Measurements from ENCODE around the gene RPIA.

DNA sequence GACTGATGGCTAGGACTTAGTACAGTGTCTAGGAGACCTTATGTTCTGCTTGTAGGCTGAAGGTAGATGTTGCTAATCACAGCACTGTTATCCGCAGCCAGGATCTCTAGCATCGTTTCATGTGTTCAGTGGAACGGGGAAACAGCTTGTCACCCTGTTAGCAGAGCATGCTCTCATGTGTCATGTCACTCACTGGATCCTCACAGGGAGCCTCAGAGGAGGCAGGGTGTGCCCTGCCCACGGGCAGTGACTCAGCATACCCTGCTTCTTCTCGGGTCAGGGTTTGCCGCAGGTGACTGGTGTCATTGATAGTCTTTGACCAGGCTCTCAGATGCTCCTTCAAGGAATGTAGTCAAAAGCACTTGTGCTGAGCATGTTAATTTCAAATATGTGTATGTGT, 44.4 kb downstream of the RPIA start:
- TF ChIP-seq, protein P1, sequence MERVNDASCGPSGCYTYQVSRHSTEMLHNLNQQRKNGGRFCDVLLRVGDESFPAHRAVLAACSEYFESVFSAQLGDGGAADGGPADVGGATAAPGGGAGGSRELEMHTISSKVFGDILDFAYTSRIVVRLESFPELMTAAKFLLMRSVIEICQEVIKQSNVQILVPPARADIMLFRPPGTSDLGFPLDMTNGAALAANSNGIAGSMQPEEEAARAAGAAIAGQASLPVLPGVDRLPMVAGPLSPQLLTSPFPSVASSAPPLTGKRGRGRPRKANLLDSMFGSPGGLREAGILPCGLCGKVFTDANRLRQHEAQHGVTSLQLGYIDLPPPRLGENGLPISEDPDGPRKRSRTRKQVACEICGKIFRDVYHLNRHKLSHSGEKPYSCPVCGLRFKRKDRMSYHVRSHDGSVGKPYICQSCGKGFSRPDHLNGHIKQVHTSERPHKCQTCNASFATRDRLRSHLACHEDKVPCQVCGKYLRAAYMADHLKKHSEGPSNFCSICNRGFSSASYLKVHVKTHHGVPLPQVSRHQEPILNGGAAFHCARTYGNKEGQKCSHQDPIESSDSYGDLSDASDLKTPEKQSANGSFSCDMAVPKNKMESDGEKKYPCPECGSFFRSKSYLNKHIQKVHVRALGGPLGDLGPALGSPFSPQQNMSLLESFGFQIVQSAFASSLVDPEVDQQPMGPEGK (CRISPR knock-in tag; IDR thresholded peaks at IDR 0.05; ENCODE audit: borderline replicate concordance), result no peak
- TF ChIP-seq ZFP3 (CRISPR knock-in tag; IDR thresholded peaks at IDR 0.05) (no peak), RARB (CRISPR knock-in tag; IDR thresholded peaks at IDR 0.05) (no peak), ZNF565 (CRISPR knock-in tag; conservative IDR thresholded peaks at IDR 0.05; ENCODE audit: low read depth) (no peak), BACH2 (CRISPR knock-in tag; IDR thresholded peaks at IDR 0.05; ENCODE audit: borderline replicate concordance) (no peak), ZFP30 (CRISPR knock-in tag; IDR thresholded peaks at IDR 0.05) (no peak), ZC3H10 (CRISPR knock-in tag; IDR thresholded peaks at IDR 0.05) (no peak), ZNF70 (CRISPR knock-in tag; IDR thresholded peaks at IDR 0.05) (no peak), OSR1 (CRISPR knock-in tag; IDR thresholded peaks at IDR 0.05) (no peak), GLIS3 (CRISPR knock-in tag; IDR thresholded peaks at IDR 0.05) (no peak)
- TF ChIP-seq, protein P2, sequence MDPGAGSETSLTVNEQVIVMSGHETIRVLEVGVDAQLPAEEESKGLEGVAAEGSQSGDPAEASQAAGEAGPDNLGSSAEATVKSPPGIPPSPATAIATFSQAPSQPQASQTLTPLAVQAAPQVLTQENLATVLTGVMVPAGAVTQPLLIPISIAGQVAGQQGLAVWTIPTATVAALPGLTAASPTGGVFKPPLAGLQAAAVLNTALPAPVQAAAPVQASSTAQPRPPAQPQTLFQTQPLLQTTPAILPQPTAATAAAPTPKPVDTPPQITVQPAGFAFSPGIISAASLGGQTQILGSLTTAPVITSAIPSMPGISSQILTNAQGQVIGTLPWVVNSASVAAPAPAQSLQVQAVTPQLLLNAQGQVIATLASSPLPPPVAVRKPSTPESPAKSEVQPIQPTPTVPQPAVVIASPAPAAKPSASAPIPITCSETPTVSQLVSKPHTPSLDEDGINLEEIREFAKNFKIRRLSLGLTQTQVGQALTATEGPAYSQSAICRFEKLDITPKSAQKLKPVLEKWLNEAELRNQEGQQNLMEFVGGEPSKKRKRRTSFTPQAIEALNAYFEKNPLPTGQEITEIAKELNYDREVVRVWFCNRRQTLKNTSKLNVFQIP (CRISPR knock-in tag; IDR thresholded peaks at IDR 0.05; ENCODE audit: borderline replicate concordance, low read depth), result no peak
- TF ChIP-seq, protein P3, sequence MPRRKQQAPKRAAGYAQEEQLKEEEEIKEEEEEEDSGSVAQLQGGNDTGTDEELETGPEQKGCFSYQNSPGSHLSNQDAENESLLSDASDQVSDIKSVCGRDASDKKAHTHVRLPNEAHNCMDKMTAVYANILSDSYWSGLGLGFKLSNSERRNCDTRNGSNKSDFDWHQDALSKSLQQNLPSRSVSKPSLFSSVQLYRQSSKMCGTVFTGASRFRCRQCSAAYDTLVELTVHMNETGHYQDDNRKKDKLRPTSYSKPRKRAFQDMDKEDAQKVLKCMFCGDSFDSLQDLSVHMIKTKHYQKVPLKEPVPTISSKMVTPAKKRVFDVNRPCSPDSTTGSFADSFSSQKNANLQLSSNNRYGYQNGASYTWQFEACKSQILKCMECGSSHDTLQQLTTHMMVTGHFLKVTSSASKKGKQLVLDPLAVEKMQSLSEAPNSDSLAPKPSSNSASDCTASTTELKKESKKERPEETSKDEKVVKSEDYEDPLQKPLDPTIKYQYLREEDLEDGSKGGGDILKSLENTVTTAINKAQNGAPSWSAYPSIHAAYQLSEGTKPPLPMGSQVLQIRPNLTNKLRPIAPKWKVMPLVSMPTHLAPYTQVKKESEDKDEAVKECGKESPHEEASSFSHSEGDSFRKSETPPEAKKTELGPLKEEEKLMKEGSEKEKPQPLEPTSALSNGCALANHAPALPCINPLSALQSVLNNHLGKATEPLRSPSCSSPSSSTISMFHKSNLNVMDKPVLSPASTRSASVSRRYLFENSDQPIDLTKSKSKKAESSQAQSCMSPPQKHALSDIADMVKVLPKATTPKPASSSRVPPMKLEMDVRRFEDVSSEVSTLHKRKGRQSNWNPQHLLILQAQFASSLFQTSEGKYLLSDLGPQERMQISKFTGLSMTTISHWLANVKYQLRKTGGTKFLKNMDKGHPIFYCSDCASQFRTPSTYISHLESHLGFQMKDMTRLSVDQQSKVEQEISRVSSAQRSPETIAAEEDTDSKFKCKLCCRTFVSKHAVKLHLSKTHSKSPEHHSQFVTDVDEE (CRISPR knock-in tag; IDR thresholded peaks at IDR 0.05), result no peak
- TF ChIP-seq, protein P4, sequence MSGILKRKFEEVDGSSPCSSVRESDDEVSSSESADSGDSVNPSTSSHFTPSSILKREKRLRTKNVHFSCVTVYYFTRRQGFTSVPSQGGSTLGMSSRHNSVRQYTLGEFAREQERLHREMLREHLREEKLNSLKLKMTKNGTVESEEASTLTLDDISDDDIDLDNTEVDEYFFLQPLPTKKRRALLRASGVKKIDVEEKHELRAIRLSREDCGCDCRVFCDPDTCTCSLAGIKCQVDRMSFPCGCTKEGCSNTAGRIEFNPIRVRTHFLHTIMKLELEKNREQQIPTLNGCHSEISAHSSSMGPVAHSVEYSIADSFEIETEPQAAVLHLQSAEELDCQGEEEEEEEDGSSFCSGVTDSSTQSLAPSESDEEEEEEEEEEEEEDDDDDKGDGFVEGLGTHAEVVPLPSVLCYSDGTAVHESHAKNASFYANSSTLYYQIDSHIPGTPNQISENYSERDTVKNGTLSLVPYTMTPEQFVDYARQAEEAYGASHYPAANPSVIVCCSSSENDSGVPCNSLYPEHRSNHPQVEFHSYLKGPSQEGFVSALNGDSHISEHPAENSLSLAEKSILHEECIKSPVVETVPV (CRISPR knock-in tag; IDR thresholded peaks at IDR 0.05), result no peak

Data from SK-N-SH treated with all-trans-retinoic acid at 6 μM for 48 hours (cell line).